SK-N-MC (cell line): Measurements from ENCODE around the gene ERICH6.

Experiments used
- EZH2 ChIP-seq: fragments of 200-600 bp; sonication (generic); IDR thresholded peaks from one replicate; pipeline ENCODE4 v1.6.1; 2017; ENCODE audit warnings: antibody characterized with exemption
- FOXP2 ChIP-seq: optimal IDR thresholded peaks from 2 replicates; pipeline ENCODE3; 2011; ENCODE audit warnings: mild to moderate bottlenecking, moderate library complexity; ENCODE audit not compliant: insufficient read depth; ENCODE audit errors: extremely low read length, control extremely low read depth
- POLR2AphosphoS5 ChIP-seq: IDR thresholded peaks from 2 replicates; pipeline ENCODE4 v1.6.1; 2012; ENCODE audit warnings: mild to moderate bottlenecking, low read depth, low read length, borderline replicate concordance

GRCh38 chr3:150653110-150653561 is 50.6 kb downstream of the ERICH6 start:
- TF ChIP-seq POLR2AphosphoS5 = no peak
- no peak for TF ChIP-seq FOXP2
- TF ChIP-seq EZH2 = no peak
